Ovary (tissue), 9 donors: Measurements from ENCODE around the gene STPG3. TPM values are rescaled to one million over a fixed set of nuclear protein-coding genes. Genes with fewer than 3 reads are reported as not detected.
A peak's percentile ranks its signal among the peaks of the same experiment; 100 is the strongest.

ENCODE experiments used
- DNase-seq, 5 donors: peaks; one replicate each; pipeline ENCODE4 v3.0.0-alpha.2; 2019 to 2020
- H3K27ac ChIP-seq, 2 donors: fragments of 200-600 bp; one replicate each; pipeline versions ENCODE4 v1.5.1 to v1.8.0; 2019 to 2022
- H3K27me3 ChIP-seq: fragments of 200-600 bp; one replicate; pipeline ENCODE4 v1.8.0; 2022
- H3K36me3 ChIP-seq: fragments of 200-600 bp; sonication (generic); one replicate; pipeline ENCODE4 v1.5.1; 2019
- H3K4me1 ChIP-seq: one replicate; pipeline ENCODE4 v1.8.1; 2013; ENCODE audit warnings: mild to moderate bottlenecking, moderate library complexity; ENCODE audit not compliant: insufficient read depth
- H3K4me3 ChIP-seq: fragments of 200-600 bp; sonication (generic); one replicate; pipeline ENCODE4 v1.5.1; 2017
- H3K9me3 ChIP-seq, 2 donors: fragments of 200-600 bp in 1 of 2; sonication (generic) in 1 of 2; one replicate each; pipeline versions ENCODE4 v1.5.1 to v1.8.1; 2013 to 2019; ENCODE audit warnings: mild to moderate bottlenecking in 1 of 2, moderate library complexity in 1 of 2
- EP300 ChIP-seq: sonication (generic); formaldehyde crosslinking; IDR thresholded peaks from one replicate; pipeline ENCODE4 v1.6.1; 2017; ENCODE audit warnings: antibody characterized with exemption
- POLR2A ChIP-seq: fragments of 450-650 bp; IDR thresholded peaks from one replicate; pipeline ENCODE4 v1.6.1; 2017; ENCODE audit warnings: antibody characterized with exemption, mild to moderate bottlenecking, moderate library complexity
- WGBS, 3 donors: extraction: QIAGEN DNeasy Blood & Tissue Kit in 1 of 3; methylation state at CpG; one replicate each; pipeline versions ENCODE4 v1.1.5 to v1.1.7; 2013 to 2017; 5-methylcytosine and 5-hydroxymethylcytosine counted together
- intact Hi-C, 4 donors: fragments of 100-400 bp; cut with DNase I; formaldehyde crosslinking; loops; one replicate each; pipeline versions ENCODE4 v1.11.0 to v1.15.1; 2022 to 2023
- polyA plus RNA-seq, 2 donors: library from polyadenylated mRNA; stranded (reverse); fragments of 200-250 nt in 1 of 2; fragments of 350-450 nt in 1 of 2; fragmentation: Illumina TruSeq in 1 of 2; extraction: RNeasy Lipid Tissue Mini Kit (QIAGEN cat#74804) in 1 of 2; gene quantifications; one replicate each; pipeline ENCODE4 v1.2.3, GENCODE V29; 2013 to 2014
- total RNA-seq, 7 donors: library from RNA; depleted of rRNA in 2 of 7; stranded (reverse); fragments of >200 nt in 2 of 7; fragmentation: NEBNext Ultra II Directional in 3 of 7; extraction: Animal tissue kit (Norgen Biotek cat#: 25700) in 3 of 7; gene quantifications; one replicate each; pipeline versions ENCODE4 v1.1.0 to v1.2.4, GENCODE V29; 2016 to 2023
- TF ChIP-seq, protein P1 (sequence below), 3 donors: fragments of 450-650 bp in 2 of 3; fragments of 200-600 bp in 1 of 3; IDR thresholded peaks; one replicate each; pipeline versions ENCODE4 v1.5.1 to v1.8.0; 2016 to 2022; ENCODE audit warnings: antibody characterized with exemption in 3 of 3, mild to moderate bottlenecking in 1 of 3
- donor health status: DM: no; HTN: no; CAD: no; lungs with moderate emphysema.
- donor health status: DM: no; HTN: no; CAD: no.
- donor health status: Bipolar disorder and iron deficiency.
- donor health status: DM: yes; HTN: yes; CAD: no.
- donor health status: DM: no; HTN: no; CAD: no.
- donor health status: DM: yes; HTN: yes; CAD: no.

STPG3 gene
- total and polyA plus RNA-seq, 9 donors = not detected

DNA sequence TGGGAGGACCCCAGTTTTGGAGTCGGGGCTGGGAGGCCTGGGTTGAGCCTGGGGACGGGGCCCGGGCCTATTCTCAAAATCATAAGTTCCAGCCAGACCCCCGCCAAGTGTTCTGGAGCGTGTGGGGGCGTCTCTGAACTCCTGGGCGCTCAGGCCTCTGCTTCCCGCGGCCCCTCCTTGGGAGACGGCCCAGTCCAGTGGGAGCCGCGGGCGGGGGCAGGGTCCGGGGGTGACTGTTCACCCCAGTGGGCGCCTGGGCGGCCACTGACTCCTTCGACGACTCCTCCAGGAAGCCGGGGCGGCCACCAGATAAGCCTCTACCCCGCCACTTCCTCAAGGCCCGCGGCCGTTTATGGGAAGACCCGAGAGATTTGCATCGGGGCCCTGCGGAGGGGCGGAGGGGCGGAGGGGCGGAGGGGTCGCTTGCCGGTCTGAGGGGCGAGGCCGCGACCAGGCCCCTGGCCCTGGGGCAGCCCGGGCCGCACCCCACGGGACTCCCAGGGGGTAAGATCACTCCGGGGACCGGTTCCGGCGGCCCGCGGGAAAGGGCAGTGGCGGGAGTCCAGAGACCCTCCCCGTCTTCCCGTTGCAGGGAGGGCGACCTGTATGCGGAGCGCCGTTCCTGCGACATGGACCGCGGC lies 27.1 kb downstream of the STPG3 start:
- Histone ChIP-seq H3K36me3 (no peaks in the 10 kb centered on the region), H3K9me3 (no peaks in the 10 kb centered on the region), H3K27ac (peak overlapping the region; percentile 74 to 87), H3K4me1 (peaks cover 12% of the 10 kb centered on the region), H3K27me3 (no peaks in the 10 kb centered on the region), H3K4me3 (peak overlapping the region; percentile 47)
- intact Hi-C loops = no loop called here
- TF ChIP-seq POLR2A (no peak), EP300 (no peak)
- TF ChIP-seq, protein P1, sequence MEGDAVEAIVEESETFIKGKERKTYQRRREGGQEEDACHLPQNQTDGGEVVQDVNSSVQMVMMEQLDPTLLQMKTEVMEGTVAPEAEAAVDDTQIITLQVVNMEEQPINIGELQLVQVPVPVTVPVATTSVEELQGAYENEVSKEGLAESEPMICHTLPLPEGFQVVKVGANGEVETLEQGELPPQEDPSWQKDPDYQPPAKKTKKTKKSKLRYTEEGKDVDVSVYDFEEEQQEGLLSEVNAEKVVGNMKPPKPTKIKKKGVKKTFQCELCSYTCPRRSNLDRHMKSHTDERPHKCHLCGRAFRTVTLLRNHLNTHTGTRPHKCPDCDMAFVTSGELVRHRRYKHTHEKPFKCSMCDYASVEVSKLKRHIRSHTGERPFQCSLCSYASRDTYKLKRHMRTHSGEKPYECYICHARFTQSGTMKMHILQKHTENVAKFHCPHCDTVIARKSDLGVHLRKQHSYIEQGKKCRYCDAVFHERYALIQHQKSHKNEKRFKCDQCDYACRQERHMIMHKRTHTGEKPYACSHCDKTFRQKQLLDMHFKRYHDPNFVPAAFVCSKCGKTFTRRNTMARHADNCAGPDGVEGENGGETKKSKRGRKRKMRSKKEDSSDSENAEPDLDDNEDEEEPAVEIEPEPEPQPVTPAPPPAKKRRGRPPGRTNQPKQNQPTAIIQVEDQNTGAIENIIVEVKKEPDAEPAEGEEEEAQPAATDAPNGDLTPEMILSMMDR (IDR thresholded peaks at IDR 0.05) = no peak
- DNase-seq = peak in 3 of 5 donors; percentile 30 to 54 (median 53)
- WGBS, 3 donors = 5 to 11% (median 8%) methylated on average over 25 to 54 of the region's 54 CpGs

GRCh38 chr9:137278721-137279711 lies 27.9 kb downstream of the STPG3 start:
- H3K4me1 ChIP-seq = peaks cover 12% of the 10 kb centered on the region
- TF ChIP-seq EP300 = no peak
- TF ChIP-seq POLR2A = no peak
- TF ChIP-seq, protein P1 (IDR thresholded peaks at IDR 0.05) = no peak
- peak overlapping the region; percentile 74 to 87 for H3K27ac ChIP-seq
- no peaks in the 10 kb centered on the region for H3K36me3 ChIP-seq
- no peak overlapping the region for H3K4me3 ChIP-seq
- no peaks in the 10 kb centered on the region for H3K27me3 ChIP-seq
- intact Hi-C loops = no loop called here
- 79 to 91% (median 86%) methylated on average over 119 to 139 of the region's 139 CpGs for WGBS, 3 donors
- H3K9me3 ChIP-seq = no peaks in the 10 kb centered on the region
- DNase-seq = peak in 3 of 5 donors; percentile 18 to 41 (median 39)

DNA sequence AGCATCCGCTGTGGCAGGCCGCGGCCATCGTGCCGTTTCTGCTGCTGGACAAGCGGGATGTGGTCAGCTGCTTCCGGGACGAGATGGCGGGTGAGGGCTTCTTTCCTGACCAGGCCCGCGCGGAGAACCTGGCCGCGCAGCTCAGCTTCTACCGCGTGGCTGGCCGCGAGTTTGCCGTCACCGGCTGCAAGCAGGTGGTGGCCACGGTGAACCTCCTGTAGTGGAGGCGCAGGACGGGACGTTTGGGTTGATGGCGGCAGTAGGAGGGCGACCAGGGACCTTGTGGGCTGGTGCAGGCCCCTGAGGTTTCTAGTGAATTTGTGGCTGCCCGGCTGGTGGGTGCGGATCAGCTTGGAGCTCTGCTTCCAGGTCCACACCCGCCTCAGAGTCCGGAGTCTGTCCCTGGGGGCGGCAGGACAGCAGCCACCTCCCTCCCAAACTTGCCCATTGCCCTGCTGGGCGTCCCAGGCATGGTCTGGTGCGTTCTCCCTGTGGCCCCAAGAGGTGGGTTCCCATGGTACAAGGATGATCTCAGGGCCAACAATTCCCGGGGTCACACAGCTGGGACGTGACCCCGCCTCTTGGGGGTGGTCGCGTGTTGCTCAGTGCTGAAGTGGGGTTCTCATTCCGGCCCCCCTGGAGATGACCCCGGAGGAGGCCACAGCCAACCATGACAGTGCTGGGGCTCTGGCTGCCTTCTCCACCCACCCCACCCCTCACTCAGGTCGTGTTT lies 28.8 kb downstream of the STPG3 start:
- intact Hi-C loops = no loop called here
- Histone ChIP-seq H3K9me3 (no peaks in the 10 kb centered on the region), H3K4me3 (no peak overlapping the region), H3K27ac (no peak overlapping the region), H3K4me1 (peaks cover 12% of the 10 kb centered on the region), H3K27me3 (no peaks in the 10 kb centered on the region), H3K36me3 (no peaks in the 10 kb centered on the region)
- 89 to 91% (median 90%) methylated on average over 37 to 41 of the region's 41 CpGs for WGBS, 3 donors
- DNase-seq = peak in 3 of 5 donors; percentile 18 to 42 (median 32)
- TF ChIP-seq EP300 (no peak), POLR2A (no peak)
- TF ChIP-seq, protein P1 (IDR thresholded peaks at IDR 0.05) = no peak
